HTR-8/SVneo (cell line): ENCODE measurements around the gene ADAMTSL1.

Source experiments
- DNase-seq: peaks from one replicate; pipeline ENCODE4 v3.0.0; 2011; ENCODE audit warnings: low spot score, mixed read lengths; ENCODE audit not compliant: insufficient read length
- FAIRE-seq: peaks from 2 replicates; lab custom pipeline; 2011; peaks lifted over from hg19 to GRCh38; lab: Jason Lieb, UNC

ADAMTSL1 gene

DNA sequence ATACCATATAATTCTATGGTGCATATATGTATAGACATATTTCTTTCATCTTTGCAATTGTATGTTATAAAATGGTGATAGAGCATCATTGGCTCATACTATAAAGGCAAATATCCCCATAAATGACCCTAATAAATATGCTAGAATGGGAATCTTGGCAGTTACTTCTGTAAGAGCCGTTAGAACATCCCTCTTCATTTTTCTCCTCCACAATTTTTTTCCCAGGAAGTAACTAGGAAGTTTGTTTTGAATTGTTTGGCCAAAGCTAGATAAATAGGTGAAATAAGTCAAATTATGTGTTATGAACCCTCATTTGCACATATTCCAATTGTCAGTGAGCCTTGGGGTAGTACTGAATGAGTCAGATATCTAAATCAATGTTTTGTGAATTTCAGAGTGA lies 209.9 kb downstream of the ADAMTSL1 start:
- FAIRE-seq, result no peak

DNA sequence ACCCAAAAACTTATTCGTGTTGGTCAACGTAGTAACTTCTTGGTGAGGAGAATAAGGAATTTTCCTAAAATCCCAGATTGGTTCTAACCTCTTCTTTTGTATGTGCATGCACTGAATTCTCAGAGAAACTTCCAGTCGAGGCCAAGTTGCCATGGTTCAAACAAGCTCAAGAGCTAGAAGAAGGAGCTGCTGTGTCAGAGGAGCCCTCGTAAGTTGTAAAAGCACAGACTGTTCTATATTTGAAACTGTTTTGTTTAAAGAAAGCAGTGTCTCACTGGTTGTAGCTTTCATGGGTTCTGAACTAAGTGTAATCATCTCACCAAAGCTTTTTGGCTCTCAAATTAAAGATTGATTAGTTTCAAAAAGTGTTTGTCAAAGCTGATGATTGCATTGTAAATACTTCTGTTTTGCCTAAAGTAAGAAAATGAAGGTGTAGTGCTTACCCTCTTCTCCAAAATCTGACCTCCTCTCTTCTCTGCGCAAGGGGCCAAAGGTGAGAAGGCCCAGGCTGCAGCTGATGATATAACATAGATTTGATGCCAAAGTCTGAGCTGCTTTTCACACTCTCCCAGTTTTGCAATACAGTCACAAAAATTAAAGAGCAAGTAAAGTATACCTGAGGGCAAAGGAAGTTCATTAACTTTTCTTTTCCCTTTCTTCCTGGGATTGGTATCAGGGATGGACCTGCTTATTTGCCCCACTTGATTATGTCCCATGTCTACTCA lies 210.8 kb downstream of the ADAMTSL1 start:
- DNase-seq (no peak), FAIRE-seq (no peak)

More for the DNA sequence above, 209.9 kb downstream of the ADAMTSL1 start:
- DNase-seq, result no peak

DNA sequence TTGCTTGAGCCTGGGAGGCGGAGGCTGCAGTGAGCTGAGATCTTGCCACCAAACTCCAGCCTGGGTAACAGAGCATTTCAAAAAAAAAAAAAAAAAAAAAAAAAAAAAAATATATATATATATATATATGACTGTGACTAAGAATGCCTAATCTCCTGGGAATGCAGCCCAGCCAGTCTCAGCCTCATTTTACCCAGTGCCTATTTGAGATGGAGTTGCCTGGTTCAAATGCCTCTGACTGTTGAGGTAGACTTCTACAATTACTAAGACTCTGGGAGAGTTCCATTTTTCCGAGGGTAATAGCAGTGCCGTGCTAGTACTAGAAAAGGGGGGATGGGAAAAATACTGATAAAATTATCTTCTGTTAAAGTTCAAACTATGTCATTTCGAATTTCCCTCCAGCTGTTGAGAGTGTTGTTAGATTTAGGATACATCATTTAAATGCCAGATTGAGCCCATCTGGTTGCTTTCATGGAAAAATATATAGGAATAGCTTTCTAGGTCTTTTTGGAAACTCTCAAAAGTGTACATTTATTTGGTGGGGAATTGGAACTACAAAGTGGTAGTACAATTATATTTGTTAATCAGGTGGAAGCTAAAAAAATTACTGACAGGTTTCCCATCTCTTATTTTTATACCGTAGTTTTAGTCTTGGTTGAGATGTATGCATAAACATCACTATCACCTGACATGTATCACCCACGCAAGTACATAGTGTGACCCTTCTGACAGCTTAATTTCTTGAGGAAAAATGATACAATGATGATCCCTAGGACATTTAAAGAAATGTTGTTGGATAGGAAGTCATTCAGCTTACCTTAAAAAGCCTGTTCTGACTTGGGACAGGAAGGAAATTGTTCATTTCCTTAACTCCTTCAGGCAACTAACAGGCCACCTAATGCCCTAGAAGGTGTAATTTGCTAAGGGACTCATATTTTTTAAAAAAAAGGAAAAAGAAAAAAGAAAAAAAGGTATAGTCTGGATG lies 214.9 kb downstream of the ADAMTSL1 start:
- DNase-seq, result no peak
- no peak for FAIRE-seq

DNA sequence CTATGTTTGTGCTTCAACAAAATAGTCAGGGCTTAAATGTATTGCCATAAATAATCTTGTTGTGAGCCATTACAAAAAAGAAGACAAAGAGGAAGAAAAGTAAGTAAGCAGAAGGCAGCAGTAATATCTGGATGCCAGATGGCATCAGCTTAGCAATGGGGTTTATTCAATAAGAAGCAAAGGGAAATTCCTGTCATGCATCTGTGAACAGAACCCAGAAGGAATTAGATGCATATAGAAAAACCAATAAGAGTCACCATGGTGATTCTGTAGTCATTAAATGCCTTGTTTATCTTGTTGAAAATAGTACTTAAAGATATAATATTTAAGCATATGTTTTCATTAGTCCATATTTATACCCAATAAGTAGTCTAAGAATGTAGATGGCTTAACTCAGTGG lies 216.0 kb downstream of the ADAMTSL1 start:
- no peak for FAIRE-seq
- DNase-seq, result no peak

DNA sequence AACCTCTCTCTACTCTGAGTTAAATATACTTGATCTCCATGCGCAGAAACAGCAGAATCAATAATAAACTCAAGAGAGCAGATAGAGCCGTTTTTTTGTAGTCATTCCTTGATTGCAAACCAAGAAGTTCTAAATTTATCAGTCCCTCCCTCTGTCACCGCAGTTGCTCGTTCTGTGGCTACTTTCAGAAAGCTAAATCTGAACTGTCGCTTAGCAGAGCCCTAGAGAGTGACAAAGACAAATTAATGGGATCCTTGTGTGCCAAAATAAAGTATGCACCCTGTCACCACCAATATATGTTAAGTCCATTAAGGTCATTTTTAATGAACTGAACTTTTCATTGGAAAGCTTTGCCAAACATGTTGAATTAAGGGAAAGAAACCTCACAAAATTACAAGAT lies 218.3 kb downstream of the ADAMTSL1 start:
- DNase-seq (no peak), FAIRE-seq (no peak)

DNA sequence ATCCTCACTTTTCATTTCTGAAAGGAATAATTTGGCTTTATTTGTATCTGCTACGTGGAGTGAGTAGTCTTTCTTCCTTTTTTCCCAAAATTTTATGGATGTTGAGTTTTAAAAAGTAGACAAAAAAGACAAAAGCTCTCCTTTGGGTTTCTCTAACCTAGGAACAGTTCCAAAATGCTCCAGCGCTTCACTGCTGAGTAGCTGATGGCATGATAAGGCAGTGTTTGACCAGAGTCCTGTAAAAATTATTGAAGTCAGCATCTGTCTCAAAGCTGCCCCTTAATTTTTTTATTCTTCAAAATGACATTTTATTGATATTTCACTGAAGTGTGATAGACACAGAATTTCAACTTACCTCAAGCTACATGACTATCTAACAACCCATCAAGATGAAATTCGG lies 219.0 kb downstream of the ADAMTSL1 start:
- FAIRE-seq (no peak), DNase-seq (no peak)

DNA sequence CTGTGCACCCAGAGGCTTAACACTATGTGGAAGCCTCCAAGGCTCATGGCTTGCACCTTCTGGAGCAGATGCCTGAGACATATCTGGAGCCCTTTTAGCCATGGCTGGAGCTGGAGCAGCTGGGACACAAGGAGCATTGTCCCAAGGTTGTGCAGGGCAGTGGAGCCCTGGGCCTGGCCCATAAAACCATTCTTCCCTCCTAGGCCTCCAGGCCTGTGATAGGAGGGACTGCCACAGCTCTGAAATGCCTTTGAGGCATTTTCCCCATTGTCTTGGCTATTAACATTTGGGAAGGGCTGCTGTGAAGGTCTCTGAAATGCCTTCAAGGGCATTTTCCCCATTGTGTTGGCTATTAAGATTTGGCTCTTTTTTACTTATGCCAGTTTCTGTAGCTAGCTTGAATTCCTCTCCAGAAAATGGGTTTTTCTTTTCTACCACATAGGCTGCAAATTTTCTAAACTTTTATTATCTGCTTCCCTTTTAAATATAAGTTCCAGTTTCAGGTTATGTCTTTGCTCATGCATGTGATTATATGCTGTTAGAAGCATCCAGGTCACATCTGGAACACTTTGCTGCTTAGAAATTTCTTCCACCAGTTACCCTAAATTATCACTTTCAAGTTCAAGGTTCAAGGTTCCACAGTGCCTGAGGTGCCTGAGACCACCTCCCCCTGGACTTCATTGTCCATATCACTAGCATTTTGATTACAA lies 221.2 kb downstream of the ADAMTSL1 start:
- FAIRE-seq (no peak), DNase-seq (no peak)

DNA sequence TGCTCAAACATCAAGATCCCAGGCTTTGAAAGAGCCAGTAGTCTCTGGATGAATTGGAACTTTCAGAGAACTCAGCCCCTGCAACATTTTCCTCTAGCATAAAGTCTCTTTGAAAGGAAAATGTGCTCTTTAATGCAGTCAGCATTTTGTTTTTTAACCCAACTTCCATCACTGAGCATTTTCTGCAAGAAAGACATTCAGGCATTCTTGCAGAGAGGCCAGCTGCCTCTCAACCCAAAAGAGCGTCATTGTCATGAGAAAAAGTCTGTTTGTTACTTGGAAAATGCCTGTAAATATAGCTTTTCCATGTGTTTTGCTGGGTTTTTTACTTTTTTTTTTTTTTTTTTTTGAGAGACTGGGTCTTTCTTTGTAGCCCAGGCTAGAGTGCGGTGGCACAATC lies 225.0 kb downstream of the ADAMTSL1 start:
- no peak for FAIRE-seq
- DNase-seq, result no peak

DNA sequence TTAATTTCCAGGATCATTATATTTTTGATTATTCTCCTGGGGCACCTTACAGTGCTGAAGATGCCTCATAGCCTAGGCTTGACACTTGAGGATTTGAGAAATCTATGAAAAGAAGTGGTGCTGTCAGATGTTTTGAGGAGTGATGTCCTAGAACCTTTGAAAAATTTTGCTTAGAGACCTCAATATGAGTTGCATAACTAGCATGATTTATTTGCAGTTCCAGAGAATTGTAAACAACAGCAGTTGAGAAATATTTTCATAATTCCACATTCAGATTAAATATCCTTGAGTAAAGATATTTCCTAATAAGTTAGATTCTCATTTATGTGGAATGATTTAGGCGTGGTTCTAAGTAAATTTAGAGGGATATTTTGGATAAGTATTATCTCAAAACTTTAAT lies 225.8 kb downstream of the ADAMTSL1 start:
- DNase-seq, result no peak
- FAIRE-seq, result no peak

DNA sequence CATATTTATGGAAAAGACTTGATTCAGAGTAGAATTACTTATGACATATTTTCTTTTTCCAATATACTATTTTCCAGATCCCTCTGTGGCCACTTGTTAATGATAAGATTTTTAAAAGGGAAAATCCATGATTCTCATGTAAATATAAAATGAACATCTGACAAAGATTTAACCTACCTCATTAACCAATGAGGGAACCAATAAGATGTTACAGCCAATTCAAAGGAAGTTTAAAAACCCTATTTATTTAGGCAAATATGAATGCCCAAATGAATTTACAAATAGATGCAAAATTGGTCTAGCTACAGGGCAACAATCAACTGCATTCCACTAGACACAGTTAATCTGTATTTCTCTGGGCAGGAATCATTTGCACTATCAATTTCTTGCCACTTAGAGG lies 226.8 kb downstream of the ADAMTSL1 start:
- no peak for FAIRE-seq

DNA sequence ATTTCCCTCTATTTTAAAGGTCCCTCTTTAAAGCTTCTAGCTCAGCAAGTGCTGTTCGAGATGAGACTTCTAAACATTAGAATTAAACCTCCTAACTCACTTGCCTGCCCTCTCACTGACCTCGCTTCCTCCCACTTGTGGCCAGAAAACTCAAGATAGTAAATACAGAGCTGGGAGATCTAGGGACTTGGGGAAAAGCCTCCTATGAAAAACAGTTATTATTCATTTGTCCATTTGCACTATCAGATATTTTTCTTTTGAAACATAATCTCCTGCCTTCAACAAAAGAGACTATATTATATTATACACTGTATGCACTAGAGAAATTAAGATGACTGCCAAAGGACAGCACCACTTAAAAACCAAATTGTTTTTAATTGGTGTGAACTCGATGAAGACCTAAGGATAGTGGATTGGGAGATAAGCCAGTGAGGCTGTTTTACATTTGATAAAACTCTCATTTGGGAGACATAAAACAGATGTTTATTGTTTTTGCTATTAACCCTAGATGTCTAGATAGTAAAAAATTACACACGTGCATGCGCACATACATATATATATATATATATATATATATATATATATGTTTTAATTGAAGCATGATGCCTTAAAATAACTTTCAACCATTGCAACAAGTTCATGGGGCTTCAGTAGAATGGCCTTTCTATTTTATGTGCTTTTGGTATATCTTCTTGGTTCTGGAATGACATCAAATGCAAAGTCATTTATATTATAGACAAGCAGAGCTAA lies 229.4 kb downstream of the ADAMTSL1 start:
- FAIRE-seq (no peak), DNase-seq (no peak)

More for the DNA sequence above, 226.8 kb downstream of the ADAMTSL1 start:
- no peak for DNase-seq

DNA sequence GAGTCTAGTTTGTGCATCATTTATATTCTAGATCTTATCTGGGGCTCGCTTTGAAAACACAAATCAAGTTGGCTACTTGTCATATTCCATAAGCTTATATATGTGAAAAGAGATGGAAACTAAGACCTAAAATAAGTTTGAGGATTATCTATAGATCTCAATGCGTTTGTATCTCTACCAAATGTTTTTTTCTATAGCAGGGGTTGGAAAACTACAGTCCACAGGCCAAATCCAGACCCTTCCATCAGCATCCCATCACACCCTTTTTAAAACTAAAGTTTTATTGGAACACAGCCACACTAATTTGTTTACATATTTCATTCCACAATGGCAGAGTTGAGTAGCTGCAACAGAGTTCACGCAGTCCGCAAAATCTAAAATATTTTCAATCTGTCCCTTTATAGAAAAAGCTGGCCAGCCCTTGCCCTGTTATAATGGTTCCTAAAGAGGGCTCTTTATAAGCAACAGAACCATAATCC lies 230.0 kb downstream of the ADAMTSL1 start:
- FAIRE-seq (no peak), DNase-seq (no peak)

DNA sequence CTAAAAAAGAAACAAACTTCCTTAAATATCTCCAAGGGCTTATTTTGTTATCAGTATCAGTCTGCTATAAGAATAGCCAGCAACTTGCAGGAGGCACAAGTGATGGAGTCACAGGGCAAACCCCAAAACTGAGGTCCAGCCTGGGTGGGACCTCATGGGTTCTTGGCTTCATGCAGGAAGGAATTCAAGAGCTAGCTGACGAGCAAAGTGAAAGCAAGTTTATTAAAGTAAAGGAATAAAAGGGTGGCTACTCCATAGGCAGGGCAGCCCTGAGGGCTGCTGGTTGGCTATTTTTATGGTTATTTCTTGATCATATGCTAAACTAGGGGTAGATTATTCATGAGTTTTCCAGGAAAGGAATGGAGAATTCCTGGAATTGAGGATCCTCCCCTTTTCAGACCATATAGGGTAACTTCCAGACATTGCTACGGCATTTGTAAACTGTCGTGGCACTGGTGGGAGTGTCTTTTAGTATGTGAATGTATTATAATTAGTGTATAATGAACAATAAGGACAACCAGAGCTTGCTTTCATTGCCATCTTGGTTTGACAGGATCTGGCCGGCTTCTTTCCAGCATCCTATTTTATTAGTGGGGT lies 231.9 kb downstream of the ADAMTSL1 start:
- DNase-seq (no peak), FAIRE-seq (no peak)

DNA sequence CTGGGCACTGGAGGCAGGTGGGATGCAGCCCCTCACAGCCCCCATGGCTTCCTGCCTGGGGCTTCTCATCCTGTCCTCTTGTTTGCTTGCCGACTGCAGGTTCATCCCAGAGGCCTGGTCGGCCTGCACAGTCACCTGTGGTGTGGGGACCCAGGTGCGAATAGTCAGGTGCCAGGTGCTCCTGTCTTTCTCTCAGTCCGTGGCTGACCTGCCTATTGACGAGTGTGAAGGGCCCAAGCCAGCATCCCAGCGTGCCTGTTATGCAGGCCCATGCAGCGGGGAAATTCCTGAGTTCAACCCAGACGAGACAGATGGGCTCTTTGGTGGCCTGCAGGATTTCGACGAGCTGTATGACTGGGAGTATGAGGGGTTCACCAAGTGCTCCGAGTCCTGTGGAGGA lies 232.7 kb downstream of the ADAMTSL1 start:
- FAIRE-seq, result no peak
- DNase-seq, result no peak

DNA sequence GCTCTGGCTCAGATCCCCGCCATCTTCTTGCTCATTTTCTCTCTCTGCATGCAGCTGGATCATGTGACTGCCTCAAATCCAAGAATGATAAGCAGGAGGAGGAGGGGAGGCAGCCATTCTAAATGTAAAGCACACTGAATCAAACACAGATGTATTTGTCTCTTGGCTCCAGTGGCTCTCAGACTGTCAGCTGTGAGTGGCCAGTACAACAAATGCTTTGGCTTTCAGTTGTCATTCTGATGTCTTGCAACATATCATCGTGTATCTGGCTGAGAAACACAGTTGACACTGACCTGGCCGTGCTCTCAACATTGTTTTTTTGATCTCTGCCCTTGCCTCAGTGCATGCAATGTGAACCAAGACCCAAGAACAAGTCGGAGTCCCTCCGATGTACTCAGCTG lies 233.1 kb downstream of the ADAMTSL1 start:
- DNase-seq (no peak), FAIRE-seq (no peak)

DNA sequence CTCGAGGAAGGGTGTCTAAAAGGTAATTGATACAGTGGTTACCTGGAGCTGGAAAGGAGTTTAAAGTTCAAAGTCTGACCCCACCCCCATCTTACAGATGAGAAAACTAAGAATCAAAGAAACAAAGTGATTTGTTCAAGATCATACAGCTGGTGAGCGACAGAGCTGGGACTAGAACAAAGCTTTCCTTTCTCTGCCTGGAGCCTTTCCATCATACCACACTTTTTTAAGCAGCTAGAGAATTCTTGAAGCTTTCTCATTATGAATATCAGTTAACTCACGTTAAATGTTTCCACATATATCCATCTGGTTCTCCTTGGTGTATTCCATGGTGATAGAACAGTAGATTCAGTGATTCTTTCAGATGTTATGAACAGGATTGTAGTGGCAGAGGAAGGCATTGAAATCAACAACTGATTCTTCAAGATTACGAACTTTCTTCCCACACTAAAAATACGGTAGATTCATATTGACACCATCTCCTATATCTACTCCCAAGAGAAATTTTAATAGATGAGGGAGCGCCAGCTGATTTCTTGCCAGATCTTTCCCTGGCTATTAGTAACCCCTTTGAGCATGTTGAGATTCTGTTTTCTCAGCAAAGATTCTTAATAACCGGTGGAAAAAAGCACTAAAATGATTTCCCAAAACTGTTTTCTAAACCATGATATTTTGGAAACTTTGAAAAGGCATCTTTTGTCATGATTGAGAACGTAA lies 233.7 kb downstream of the ADAMTSL1 start:
- DNase-seq (no peak), FAIRE-seq (no peak)

DNA sequence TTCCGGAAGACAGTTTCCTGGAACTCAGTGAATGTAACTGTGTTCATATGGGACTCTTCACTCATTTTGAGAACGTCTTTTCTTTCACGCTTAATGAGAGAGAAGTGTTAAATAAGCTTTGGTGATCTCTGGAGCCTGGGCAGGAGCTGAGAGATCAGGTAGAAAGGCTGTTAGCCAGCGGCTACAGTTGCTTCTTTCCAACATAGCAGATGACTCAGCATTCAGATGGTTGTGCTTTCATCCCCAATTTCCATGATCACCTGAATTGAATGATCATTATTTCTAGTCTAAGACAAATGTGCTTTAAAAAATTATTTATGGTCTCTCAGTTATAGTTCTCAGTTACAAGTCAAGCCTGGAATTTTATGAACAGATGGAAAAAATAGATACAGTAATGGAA lies 234.5 kb downstream of the ADAMTSL1 start:
- FAIRE-seq (no peak), DNase-seq (no peak)

DNA sequence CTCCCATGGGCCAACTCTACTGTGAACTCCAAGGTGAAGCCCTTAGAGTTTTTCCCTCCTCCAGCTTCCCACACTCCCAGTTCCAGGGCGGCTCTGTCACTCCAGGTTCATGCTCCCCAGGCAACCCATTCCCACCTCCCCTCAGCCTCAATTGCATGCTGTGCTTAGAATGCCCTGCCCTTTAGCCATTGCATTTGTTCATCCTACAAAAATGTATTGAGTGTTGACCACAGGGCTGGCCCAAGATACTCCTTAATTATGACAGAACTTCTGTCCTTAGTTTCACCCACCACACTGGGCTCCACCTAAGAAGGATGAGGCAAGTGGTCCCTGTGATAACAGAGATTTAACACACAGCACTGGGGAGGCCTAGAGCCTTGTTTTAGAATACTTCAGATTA lies 236.1 kb downstream of the ADAMTSL1 start:
- FAIRE-seq (no peak), DNase-seq (no peak)

DNA sequence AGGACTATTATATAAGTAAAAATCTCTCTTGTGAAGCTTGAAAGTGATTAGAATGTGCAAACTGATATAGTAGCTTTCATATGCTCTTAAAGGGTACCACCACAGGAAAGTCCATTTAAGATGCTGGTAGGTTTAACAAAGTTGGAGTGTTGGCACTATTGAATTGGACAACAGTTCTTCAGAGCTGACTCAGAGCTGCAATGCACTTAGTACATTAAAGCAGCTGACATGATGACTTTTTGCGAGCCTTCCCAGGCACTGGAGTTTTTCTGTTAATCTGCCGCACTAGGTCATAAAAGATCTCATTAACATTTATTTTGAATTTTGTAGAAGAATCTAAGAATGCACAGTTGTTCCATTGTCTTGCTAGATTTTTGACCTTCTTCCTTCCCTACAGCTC lies 243.8 kb downstream of the ADAMTSL1 start:
- no peak for FAIRE-seq
- no peak for DNase-seq
